HepG2 (cell line): ENCODE results near the gene SSBP4. TPM values are rescaled to one million over a fixed set of nuclear protein-coding genes. Genes with fewer than 3 reads are reported as not detected.

Source experiments
- EP300 ChIP-seq, 3 experiments: sonication (generic) in 1 of 3; formaldehyde crosslinking in 1 of 3; IDR thresholded peaks; 2 replicates each; pipeline versions ENCODE4 v1.5.1 to v1.6.1; 2011 to 2020; ENCODE audit warnings: low read depth in 2 of 3, low read length in 2 of 3, borderline replicate concordance in 1 of 3, improper control_type of control experiment in 1 of 3, mild to moderate bottlenecking in 1 of 3, missing genetic modification reagents in 1 of 3, moderate library complexity in 1 of 3
- ERF ChIP-seq: IDR thresholded peaks from 2 replicates; pipeline ENCODE4 v1.6.1; 2018; ENCODE audit warnings: missing biosample characterization, missing genetic modification reagents
- FOXP1 ChIP-seq, 2 experiments: fragments of 450-650 bp in 1 of 2; IDR thresholded peaks; 2 replicates each; pipeline ENCODE4 v1.6.1; 2017 to 2018; ENCODE audit warnings: antibody characterized with exemption in 1 of 2
- GFI1 ChIP-seq: sonication (generic); formaldehyde crosslinking; IDR thresholded peaks from 2 replicates; pipeline ENCODE4 v1.5.0; 2020; ENCODE audit warnings: missing genetic modification reagents, mild to moderate bottlenecking, borderline replicate concordance
- HOXA3 ChIP-seq: sonication (generic); formaldehyde crosslinking; IDR thresholded peaks from 2 replicates; pipeline ENCODE4 v1.5.0; 2020; ENCODE audit warnings: missing genetic modification reagents
- NCOA5 ChIP-seq: sonication (generic); formaldehyde crosslinking; IDR thresholded peaks from 2 replicates; pipeline ENCODE4 v1.4.0; 2020; ENCODE audit warnings: missing genetic modification reagents
- TMF1 ChIP-seq: sonication (generic); formaldehyde crosslinking; IDR thresholded peaks from 2 replicates; pipeline ENCODE4 v1.8.1; 2022; ENCODE audit warnings: low read depth, missing genetic modification reagents
- TOPORS ChIP-seq: sonication (generic); formaldehyde crosslinking; IDR thresholded peaks from 2 replicates; pipeline ENCODE4 v1.8.0; 2023; ENCODE audit warnings: mild to moderate bottlenecking, missing genetic modification reagents
- ZNF24 ChIP-seq: fragments of 450-650 bp; IDR thresholded peaks from 2 replicates; pipeline ENCODE4 v1.6.1; 2017; ENCODE audit warnings: antibody characterized with exemption, mild to moderate bottlenecking
- ZNF547 ChIP-seq: sonication (generic); formaldehyde crosslinking; IDR thresholded peaks from 2 replicates; pipeline ENCODE4 v1.5.1; 2020; ENCODE audit warnings: mild to moderate bottlenecking, missing genetic modification reagents
- ZNF562 ChIP-seq: sonication (generic); formaldehyde crosslinking; IDR thresholded peaks from 2 replicates; pipeline ENCODE4 v1.8.0; 2022; ENCODE audit warnings: missing genetic modification reagents, borderline replicate concordance
- ZNF616 ChIP-seq: sonication (generic); formaldehyde crosslinking; IDR thresholded peaks from 2 replicates; pipeline ENCODE4 v1.5.0; 2020; ENCODE audit warnings: low read depth, mild to moderate bottlenecking, missing genetic modification reagents
- ZNF766 ChIP-seq: sonication (generic); formaldehyde crosslinking; IDR thresholded peaks from 2 replicates; pipeline ENCODE4 v1.5.0; 2020; ENCODE audit warnings: missing genetic modification reagents, borderline replicate concordance
- polyA plus RNA-seq, 8 experiments: library from polyadenylated mRNA; depleted of rRNA in 3 of 8; stranded (reverse) in 7 of 8; unstranded in 1 of 8; fragments of >200 nt; fragmentation: Illumina TruSeq in 4 of 8; extraction: Trizol in 4 of 8; gene quantifications; 2 replicates each; pipeline versions ENCODE4 v1.2.1 to v1.2.3, GENCODE V29; 2011 to 2016; ENCODE audit warnings: low read depth in 4 of 8, missing spikeins in 1 of 8, mixed read lengths in 1 of 8; ENCODE audit not compliant: insufficient read depth in 1 of 8
- total RNA-seq, 5 experiments: library from RNA; depleted of rRNA; stranded (reverse); fragments of >200 nt; fragmentation: Illumina TruSeq; extraction: Trizol; gene quantifications; 2 replicates each; pipeline ENCODE4 v1.2.3, GENCODE V29; 2016; ENCODE audit warnings: low read depth in 1 of 5
- TF ChIP-seq, protein P1 (sequence below): sonication (generic); formaldehyde crosslinking; IDR thresholded peaks from 2 replicates; pipeline ENCODE4 v1.4.0; 2020; ENCODE audit warnings: missing genetic modification reagents, borderline replicate concordance
- TF ChIP-seq, protein P2 (sequence below): sonication (generic); formaldehyde crosslinking; IDR thresholded peaks from 2 replicates; pipeline ENCODE4 v1.9.0; 2021; ENCODE audit warnings: missing genetic modification reagents, borderline replicate concordance
- TF ChIP-seq, protein P3 (sequence below): sonication (generic); formaldehyde crosslinking; IDR thresholded peaks from 2 replicates; pipeline ENCODE4 v1.5.0; 2020; ENCODE audit warnings: missing genetic modification reagents
- TF ChIP-seq, protein P4 (sequence below), 2 experiments: sonication (generic) in 1 of 2; formaldehyde crosslinking in 1 of 2; IDR thresholded peaks; 2 replicates each; pipeline versions ENCODE4 v1.4.0 to v1.6.1; 2018 to 2020; ENCODE audit warnings: missing genetic modification reagents in 2 of 2, borderline replicate concordance in 1 of 2, low read depth in 1 of 2, mild to moderate bottlenecking in 1 of 2, missing biosample characterization in 1 of 2
- TF ChIP-seq, protein P5 (sequence below): sonication (generic); formaldehyde crosslinking; IDR thresholded peaks from 2 replicates; pipeline ENCODE4 v1.4.0; 2020; ENCODE audit warnings: missing genetic modification reagents
- TF ChIP-seq, protein P6 (sequence below): IDR thresholded peaks from 2 replicates; pipeline ENCODE4 v1.6.1; 2016; ENCODE audit warnings: mild to moderate bottlenecking, missing biosample characterization, missing genetic modification reagents

SSBP4 gene
- total and polyA plus RNA-seq, 2 of the 13 experiments (the other 11 are each of a cell fraction or from before 2014, with no cell fraction given), result 20.8 to 39.5 TPM

DNA sequence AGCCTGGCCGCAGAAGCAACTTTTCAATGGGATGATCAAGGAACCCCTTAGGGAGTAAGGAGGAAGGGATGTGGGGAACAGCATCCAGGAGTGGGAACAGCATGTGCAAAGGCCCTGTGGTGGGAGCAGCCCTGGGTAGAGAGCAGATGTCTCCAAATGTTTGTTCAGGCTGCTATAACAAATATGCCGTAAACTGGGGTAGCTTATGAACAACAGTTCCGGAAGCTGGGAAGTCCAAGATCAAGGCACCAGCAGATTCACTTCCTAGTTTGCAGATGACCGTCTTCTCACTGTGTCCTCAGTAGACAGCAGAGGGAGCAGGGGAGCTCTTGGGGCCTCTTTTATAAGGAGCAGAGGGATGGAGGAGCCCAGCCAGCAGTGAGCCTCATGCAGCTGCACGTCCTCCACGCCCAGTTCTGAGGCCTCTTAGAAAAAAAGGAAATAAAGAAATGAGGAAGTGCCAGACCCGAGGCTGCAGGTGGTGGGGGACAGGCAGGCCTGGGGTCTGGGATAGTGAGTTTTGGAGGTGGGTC lies 17.6 kb upstream of the SSBP4 start (continued):
- TF ChIP-seq, protein P1, sequence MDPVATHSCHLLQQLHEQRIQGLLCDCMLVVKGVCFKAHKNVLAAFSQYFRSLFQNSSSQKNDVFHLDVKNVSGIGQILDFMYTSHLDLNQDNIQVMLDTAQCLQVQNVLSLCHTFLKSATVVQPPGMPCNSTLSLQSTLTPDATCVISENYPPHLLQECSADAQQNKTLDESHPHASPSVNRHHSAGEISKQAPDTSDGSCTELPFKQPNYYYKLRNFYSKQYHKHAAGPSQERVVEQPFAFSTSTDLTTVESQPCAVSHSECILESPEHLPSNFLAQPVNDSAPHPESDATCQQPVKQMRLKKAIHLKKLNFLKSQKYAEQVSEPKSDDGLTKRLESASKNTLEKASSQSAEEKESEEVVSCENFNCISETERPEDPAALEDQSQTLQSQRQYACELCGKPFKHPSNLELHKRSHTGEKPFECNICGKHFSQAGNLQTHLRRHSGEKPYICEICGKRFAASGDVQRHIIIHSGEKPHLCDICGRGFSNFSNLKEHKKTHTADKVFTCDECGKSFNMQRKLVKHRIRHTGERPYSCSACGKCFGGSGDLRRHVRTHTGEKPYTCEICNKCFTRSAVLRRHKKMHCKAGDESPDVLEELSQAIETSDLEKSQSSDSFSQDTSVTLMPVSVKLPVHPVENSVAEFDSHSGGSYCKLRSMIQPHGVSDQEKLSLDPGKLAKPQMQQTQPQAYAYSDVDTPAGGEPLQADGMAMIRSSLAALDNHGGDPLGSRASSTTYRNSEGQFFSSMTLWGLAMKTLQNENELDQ (CRISPR knock-in tag), result no peak
- no peak for TF ChIP-seq ZNF547 (CRISPR knock-in tag)
- no peak for TF ChIP-seq GFI1
- TF ChIP-seq FOXP1 (IDR thresholded peaks at IDR 0.05), result no peak
- peak; percentile 7; the same call in 1 of the 2 replicates for TF ChIP-seq FOXP1 (CRISPR knock-in tag; IDR thresholded peaks at IDR 0.05)
- TF ChIP-seq, protein P2, sequence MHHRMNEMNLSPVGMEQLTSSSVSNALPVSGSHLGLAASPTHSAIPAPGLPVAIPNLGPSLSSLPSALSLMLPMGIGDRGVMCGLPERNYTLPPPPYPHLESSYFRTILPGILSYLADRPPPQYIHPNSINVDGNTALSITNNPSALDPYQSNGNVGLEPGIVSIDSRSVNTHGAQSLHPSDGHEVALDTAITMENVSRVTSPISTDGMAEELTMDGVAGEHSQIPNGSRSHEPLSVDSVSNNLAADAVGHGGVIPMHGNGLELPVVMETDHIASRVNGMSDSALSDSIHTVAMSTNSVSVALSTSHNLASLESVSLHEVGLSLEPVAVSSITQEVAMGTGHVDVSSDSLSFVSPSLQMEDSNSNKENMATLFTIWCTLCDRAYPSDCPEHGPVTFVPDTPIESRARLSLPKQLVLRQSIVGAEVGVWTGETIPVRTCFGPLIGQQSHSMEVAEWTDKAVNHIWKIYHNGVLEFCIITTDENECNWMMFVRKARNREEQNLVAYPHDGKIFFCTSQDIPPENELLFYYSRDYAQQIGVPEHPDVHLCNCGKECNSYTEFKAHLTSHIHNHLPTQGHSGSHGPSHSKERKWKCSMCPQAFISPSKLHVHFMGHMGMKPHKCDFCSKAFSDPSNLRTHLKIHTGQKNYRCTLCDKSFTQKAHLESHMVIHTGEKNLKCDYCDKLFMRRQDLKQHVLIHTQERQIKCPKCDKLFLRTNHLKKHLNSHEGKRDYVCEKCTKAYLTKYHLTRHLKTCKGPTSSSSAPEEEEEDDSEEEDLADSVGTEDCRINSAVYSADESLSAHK (CRISPR knock-in tag), result no peak
- TF ChIP-seq, protein P3, sequence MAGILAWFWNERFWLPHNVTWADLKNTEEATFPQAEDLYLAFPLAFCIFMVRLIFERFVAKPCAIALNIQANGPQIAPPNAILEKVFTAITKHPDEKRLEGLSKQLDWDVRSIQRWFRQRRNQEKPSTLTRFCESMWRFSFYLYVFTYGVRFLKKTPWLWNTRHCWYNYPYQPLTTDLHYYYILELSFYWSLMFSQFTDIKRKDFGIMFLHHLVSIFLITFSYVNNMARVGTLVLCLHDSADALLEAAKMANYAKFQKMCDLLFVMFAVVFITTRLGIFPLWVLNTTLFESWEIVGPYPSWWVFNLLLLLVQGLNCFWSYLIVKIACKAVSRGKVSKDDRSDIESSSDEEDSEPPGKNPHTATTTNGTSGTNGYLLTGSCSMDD (CRISPR knock-in tag), result no peak
- TF ChIP-seq, protein P4, sequence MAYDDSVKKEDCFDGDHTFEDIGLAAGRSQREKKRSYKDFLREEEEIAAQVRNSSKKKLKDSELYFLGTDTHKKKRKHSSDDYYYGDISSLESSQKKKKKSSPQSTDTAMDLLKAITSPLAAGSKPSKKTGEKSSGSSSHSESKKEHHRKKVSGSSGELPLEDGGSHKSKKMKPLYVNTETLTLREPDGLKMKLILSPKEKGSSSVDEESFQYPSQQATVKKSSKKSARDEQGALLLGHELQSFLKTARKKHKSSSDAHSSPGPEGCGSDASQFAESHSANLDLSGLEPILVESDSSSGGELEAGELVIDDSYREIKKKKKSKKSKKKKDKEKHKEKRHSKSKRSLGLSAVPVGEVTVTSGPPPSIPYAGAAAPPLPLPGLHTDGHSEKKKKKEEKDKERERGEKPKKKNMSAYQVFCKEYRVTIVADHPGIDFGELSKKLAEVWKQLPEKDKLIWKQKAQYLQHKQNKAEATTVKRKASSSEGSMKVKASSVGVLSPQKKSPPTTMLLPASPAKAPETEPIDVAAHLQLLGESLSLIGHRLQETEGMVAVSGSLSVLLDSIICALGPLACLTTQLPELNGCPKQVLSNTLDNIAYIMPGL (CRISPR knock-in tag; IDR thresholded peaks at IDR 0.05; ENCODE audit: borderline replicate concordance in 1 of 2, low read depth in 1 of 2), result peak; percentile 32 to 74; a peak in 1 of 4 replicates
- TF ChIP-seq ZNF616, result no peak
- no peak for TF ChIP-seq ZNF562 (CRISPR knock-in tag)
- no peak for TF ChIP-seq NCOA5
- TF ChIP-seq, protein P5, sequence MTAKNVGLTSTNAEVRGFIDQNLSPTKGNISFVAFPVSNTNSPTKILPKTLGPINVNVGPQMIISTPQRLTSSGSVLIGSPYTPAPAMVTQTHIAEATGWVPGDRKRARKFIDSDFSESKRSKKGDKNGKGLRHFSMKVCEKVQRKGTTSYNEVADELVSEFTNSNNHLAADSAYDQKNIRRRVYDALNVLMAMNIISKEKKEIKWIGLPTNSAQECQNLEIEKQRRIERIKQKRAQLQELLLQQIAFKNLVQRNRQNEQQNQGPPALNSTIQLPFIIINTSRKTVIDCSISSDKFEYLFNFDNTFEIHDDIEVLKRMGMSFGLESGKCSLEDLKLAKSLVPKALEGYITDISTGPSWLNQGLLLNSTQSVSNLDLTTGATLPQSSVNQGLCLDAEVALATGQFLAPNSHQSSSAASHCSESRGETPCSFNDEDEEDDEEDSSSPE (CRISPR knock-in tag), result no peak
- TF ChIP-seq TOPORS (CRISPR knock-in tag), result no peak
- peak; percentile 30; the same call in 1 of the 2 replicates for TF ChIP-seq HOXA3
- TF ChIP-seq, protein P6, sequence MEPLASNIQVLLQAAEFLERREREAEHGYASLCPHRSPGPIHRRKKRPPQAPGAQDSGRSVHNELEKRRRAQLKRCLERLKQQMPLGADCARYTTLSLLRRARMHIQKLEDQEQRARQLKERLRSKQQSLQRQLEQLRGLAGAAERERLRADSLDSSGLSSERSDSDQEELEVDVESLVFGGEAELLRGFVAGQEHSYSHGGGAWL, result no peak
- TF ChIP-seq ZNF24, result no peak
- no peak for TF ChIP-seq ZNF766 (CRISPR knock-in tag)
- TF ChIP-seq ERF (CRISPR knock-in tag), result no peak
- 0 out of 4 replicates have a peak, but pooled peaks of 1 of the 2 experiments have one; percentile 14 for TF ChIP-seq EP300 (IDR thresholded peaks at IDR 0.05; ENCODE audit: low read depth in 2 of 2, low read length in 2 of 2)
- no peak for TF ChIP-seq EP300 (CRISPR knock-in tag; IDR thresholded peaks at IDR 0.05; ENCODE audit: borderline replicate concordance)
- TF ChIP-seq TMF1 (CRISPR knock-in tag), result no peak
